ENCODE measurements around the gene MUC5AC.
"Not testable (repeated sequence)": the region's sequence is repeated elsewhere in the genome, so short reads cannot be mapped to it uniquely, and the experiment has no call there.

Gene MUC5AC

DNA sequence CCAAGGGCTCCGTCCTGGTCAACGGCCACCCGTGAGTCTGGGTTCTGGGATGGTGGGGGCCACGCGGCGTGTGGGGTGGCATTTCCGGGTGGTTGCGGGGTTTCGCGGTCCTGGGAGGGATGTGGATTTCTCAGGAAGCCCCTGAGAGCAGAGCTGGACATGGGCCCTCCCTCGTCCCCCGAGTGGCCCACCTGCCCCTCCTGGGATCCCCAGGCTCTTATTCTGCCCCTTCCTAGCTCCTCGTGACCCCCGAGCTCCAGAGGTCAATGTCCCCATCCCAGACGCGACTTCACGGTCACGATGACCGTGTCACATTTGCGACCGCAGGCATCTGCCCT lies 4.4 kb downstream of the MUC5AC start:
- DNase-seq (ENCODE audit: low spot score), result peak; percentile 64

DNA sequence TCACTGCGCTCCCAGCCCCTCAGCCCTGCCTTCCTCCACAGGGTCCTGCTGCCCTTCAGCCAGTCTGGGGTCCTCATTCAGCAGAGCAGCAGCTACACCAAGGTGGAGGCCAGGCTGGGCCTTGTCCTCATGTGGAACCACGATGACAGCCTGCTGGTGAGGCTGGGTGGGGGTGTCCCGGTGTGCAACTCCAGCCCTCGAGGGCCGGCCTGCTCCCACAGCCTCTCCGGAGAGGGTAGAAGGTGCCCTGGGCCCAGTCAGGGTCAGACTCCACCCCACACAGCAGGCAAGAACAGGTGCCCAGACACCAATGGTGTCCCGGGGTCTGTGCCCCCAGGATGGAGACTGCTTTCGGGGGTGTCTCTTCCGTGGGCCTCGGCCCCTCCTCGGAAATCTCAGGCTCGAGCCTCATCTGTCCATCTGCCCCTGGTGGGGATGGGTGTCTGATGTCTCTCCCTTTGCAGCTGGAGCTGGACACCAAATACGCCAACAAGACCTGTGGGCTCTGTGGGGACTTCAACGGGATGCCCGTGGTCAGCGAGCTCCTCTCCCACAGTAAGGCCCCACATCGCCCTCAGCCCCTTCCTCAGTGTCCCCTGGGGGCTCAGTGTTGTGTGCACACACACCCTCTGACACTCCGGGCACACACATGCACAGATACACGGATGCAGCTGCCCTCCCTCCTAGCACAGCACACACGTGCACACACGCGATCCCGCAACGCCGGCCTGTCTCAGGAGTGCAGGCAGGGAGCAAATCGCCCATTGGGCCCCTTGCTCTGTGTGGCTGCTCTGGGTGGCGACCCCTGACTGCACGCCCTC lies 4.9 kb downstream of the MUC5AC start:
- peak; percentile 61 for DNase-seq (ENCODE audit: low spot score)

DNA sequence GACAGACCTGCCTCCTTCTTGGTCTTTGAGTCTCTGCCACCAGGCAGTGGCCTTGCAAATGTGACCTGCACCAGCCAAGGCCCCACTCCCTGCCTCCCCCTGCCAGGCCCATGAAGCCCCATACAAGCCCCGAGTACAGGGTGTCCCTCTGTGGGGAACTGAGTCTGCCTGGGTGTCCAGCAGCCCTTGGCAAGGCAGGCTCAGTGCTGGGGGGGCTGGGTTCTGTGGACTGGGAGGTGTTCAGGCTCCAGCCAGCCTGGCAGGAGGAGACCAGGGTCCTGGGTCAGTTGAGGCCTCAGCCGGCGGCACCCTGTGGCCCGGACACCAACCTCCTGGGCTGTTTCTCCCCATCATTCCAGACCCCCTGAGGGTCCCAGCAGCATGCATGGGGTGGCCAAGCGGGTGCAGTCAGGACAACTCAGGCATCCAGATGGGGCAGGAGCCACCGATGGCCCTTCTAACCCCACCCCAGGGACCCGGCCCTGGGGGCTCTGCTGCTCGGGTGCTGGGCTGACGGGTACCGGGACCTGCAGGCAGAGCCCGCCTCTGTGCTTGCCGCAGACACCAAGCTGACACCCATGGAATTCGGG lies 5.7 kb downstream of the MUC5AC start:
- peak; percentile 61 for DNase-seq (ENCODE audit: low spot score)

GRCh38 chr11:1163911-1164735 lies 6.4 kb downstream of the MUC5AC start:
- peak; percentile 60 for DNase-seq (ENCODE audit: low spot score)

- DNase-seq (ENCODE audit: low spot score), result not testable (repeated sequence)
Measured at GRCh38 chr11:1164779-1165255, 7.1 kb downstream of the MUC5AC start.

DNA sequence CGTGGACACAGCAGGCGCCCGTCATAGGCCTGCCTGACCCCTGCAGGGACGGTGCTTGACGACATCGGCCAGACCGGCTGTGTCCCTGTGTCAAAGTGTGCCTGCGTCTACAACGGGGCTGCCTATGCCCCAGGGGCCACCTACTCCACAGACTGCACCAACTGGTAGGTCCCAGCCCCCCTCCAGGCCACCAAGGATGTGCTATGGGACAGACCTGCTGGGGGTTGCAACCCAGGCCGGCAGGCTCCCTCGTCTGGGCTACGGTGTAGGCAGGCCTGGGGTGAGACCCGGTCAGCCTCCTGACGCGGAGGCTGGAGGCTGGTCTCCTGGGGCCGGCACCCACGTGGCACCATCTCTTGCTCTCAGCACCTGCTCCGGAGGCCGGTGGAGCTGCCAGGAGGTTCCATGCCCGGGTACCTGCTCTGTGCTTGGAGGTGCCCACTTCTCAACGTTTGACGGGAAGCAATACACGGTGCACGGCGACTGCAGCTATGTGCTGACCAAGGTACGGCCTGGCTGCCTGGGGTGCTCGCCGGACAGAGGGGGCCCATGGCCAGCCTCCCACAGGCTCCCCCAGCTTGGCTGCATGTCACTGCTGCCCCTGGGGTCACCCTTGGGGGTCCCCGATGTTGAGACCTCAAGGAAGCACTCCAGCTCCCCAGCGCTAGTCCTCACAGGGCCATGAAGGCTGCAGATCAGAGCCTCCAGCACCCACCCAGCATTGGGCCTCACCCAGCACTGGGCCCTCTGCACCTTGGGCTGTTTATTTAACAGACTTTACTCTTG lies 7.7 kb downstream of the MUC5AC start:
- DNase-seq (ENCODE audit: low spot score), result peak; percentile 47

DNA sequence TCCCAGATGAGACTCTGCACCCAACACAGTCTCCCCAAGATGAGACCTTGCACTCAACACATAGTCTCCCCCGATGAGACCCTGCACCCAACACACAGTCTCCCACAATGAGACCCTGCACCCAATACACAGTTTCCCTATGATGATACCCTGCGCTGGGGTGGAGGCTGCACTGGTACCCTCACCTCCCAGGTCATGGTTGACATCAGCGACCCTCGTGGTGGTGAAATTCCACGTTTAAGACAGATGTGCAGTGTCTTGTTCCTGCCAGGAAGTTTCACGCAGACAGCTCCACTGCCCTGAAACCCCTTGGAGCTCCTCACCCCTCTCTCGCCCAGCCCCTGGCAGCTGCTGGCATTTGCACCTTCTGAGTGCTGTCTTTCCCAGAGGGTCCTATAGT lies 9.5 kb downstream of the MUC5AC start:
- no peak for DNase-seq (ENCODE audit: low spot score)

DNA sequence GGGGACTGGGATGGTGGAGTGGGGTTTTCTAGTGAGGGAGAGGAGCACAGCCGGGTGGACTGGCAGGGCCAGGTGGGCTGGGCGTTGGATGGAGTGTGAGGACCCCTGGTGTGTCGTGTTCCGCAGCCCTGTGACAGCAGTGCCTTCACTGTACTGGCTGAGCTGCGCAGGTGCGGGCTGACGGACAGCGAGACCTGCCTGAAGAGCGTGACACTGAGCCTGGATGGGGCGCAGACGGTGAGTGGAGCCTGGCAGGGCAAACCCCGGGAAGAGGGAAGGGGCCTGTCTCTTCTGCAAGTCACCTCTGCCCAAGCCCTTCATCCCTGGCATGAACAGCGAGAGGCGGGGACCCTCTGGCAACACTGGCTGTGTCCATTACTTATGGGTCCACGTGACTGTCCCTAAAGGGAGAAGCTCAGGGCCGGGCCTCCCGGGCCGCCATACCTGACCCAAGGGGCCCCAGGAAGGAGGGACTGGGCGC lies 10.0 kb downstream of the MUC5AC start:
- no peak for DNase-seq (ENCODE audit: low spot score)

GRCh38 chr11:1168256-1168655 lies 10.5 kb downstream of the MUC5AC start:
- DNase-seq (ENCODE audit: low spot score), result no peak

- DNase-seq (ENCODE audit: low spot score), result no peak
Measured at GRCh38 chr11:1168721-1169161, 11.0 kb downstream of the MUC5AC start.

GRCh38 chr11:1171223-1171984 lies 13.7 kb downstream of the MUC5AC start:
- no peak for DNase-seq (ENCODE audit: low spot score)

- DNase-seq (ENCODE audit: low spot score), result no peak
Measured at GRCh38 chr11:1171985-1172728, 14.4 kb downstream of the MUC5AC start.

GRCh38 chr11:1172729-1173117 lies 15.0 kb downstream of the MUC5AC start:
- no peak for DNase-seq (ENCODE audit: low spot score)

DNA sequence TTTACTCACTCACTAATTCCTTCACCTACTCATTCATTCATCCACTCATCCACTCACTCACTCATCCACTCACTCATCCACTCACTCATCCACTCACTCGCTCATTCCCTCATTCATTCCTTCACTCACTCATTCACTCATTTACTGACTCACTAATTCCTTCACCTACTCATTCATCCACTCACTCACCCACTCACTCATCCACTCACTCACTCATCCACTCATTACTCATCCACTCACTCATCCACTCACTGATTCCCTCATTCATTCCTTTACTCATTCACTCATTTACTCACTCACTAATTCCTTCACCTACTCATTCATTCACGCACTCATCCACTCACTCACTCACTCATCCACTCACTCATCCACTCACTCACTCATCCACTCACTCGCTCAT lies 15.6 kb downstream of the MUC5AC start:
- not testable (repeated sequence) for DNase-seq (ENCODE audit: low spot score)

DNA sequence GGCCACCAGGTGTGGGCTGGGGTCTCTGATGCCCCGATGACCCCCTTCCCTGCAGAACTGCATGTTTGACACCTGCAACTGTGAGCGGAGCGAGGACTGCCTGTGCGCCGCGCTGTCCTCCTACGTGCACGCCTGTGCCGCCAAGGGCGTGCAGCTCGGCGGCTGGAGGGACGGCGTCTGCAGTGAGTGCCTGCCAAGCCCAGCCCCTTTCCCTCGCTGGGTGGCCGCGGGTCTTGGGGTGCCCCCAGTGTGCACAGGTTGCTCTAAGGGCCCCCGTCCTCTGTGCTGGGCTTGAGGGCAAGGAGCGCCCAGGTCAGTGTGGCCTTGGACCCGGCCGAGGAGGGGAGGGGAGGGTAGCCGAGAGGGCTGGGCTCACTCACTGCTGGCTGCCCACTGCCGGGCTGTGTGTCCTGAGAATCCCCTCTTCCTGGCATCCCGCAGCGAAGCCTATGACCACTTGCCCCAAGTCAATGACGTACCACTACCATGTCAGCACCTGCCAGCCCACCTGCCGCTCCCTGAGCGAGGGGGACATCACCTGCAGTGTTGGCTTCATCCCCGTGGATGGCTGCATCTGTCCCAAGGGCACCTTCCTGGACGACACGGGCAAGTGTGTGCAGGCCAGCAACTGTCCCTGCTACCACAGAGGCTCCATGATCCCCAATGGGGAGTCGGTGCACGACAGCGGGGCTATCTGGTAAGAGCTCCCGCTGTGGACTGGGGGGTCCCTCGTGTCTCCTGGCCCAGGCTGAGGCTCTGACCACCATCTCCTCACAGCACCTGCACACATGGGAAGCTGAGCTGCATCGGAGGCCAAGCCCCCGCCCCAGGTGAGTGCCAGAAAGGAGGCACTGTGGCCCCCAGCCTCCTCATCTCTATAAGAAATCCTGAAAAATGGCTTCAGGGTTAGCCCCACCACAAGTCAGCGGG lies 17.0 kb downstream of the MUC5AC start:
- DNase-seq (ENCODE audit: low spot score), result no peak

DNA sequence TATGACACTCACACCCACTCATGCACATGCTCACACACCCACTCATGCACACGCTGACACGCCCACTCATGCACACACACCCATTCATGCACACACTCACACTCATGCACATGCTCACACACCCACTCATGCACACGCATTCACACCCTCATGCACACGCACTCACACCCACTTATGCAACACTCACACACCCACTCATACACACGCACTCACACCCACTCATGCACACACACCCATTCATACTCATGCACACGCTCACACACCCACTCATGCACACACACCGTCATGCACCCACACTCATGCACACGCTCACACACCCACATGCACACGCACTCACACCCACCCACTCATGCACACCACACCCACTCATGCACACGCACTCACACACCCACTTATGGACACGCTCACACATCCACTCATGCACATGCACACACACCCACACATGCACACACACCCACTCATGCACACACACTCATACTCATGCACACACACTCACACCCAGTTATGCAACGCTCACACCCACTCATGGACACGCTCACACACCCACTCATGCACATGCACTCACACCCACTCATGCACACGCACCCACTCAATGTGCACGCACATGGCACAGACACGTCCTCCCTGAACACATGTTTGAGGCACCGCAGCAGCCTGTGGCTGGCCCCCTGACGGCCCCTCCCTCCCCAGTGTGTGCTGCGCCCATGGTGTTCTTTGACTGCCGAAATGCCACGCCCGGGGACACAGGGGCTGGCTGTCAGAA lies 17.9 kb downstream of the MUC5AC start:
- DNase-seq (ENCODE audit: low spot score), result no peak

- DNase-seq (ENCODE audit: low spot score), result no peak
Measured at GRCh38 chr11:1176224-1177019, 18.7 kb downstream of the MUC5AC start.

Data from left forelimb (tissue), 1 donor.